ENCODE results near the gene ZNF627.
A peak's percentile ranks its signal among the peaks of the same experiment; 100 is the strongest.

The ZNF627 gene

GRCh38 chr19:11552666-11553372 is 44.5 kb upstream of the ZNF627 start:
- no peak for DNase-seq (ENCODE audit: low spot score)
- in situ Hi-C loops (cut with MboI; ENCODE audit: low sequenced_read_pairs, unreplicated experiment): no loop called here
- TF ChIP-seq CTCF (IDR thresholded peaks at IDR 0.05; ENCODE audit: borderline replicate concordance, control extremely low read depth, extremely low read depth, insufficient read depth, missing control alignments): no peak

- no peak for TF ChIP-seq CTCF (IDR thresholded peaks at IDR 0.05; ENCODE audit: borderline replicate concordance, control extremely low read depth, extremely low read depth, insufficient read depth, missing control alignments)
- in situ Hi-C loops (cut with MboI; ENCODE audit: low sequenced_read_pairs, unreplicated experiment): no loop called here
- DNase-seq (ENCODE audit: low spot score): peak; percentile 71
These were observed 43.1 kb upstream of the ZNF627 start for GRCh38 chr19:11554160-11554559.

GRCh38 chr19:11555246-11555645 is 42.0 kb upstream of the ZNF627 start:
- DNase-seq (ENCODE audit: low spot score): no peak
- no peak for TF ChIP-seq CTCF (IDR thresholded peaks at IDR 0.05; ENCODE audit: borderline replicate concordance, control extremely low read depth, extremely low read depth, insufficient read depth, missing control alignments)
- in situ Hi-C loops (cut with MboI; ENCODE audit: low sequenced_read_pairs, unreplicated experiment): no loop called here

- in situ Hi-C loops (cut with MboI; ENCODE audit: low sequenced_read_pairs, unreplicated experiment): no loop called here
- DNase-seq (ENCODE audit: low spot score): no peak
- TF ChIP-seq CTCF (IDR thresholded peaks at IDR 0.05; ENCODE audit: borderline replicate concordance, control extremely low read depth, extremely low read depth, insufficient read depth, missing control alignments): no peak
These were observed 40.5 kb upstream of the ZNF627 start for GRCh38 chr19:11556634-11557420.

GRCh38 chr19:11558881-11559828 is 38.1 kb upstream of the ZNF627 start, which contains the start of gene ELOF1:
ELOF1 (minus strand) TSS chr19:11559230; CDS start chr19:11554347, 4,883 bp downstream.
- DNase-seq (ENCODE audit: low spot score): peak; percentile 98
- no peak for TF ChIP-seq CTCF (IDR thresholded peaks at IDR 0.05; ENCODE audit: borderline replicate concordance, control extremely low read depth, extremely low read depth, insufficient read depth, missing control alignments)
- in situ Hi-C loops (cut with MboI; ENCODE audit: low sequenced_read_pairs, unreplicated experiment): no loop called here
